Measurements from ENCODE around the gene IRF2BPL.

GRCh38 chr14:77069551-77069950, 41.0 kb upstream of the IRF2BPL start:
- TF ChIP-seq TCF7L2 (IDR thresholded peaks at IDR 0.05; ENCODE audit: borderline replicate concordance, extremely low read depth, insufficient read depth, insufficient read length): no peak
- no peak for TF ChIP-seq POLR2A (IDR thresholded peaks at IDR 0.05; ENCODE audit: borderline replicate concordance, extremely low read depth, insufficient read depth, insufficient read length)
- no peak for TF ChIP-seq RAD21 (IDR thresholded peaks at IDR 0.05; ENCODE audit: low read depth)
- no peak for TF ChIP-seq EZH2 (IDR thresholded peaks at IDR 0.05)
- no peak for TF ChIP-seq ZBTB33 (IDR thresholded peaks at IDR 0.05; ENCODE audit: extremely low read depth, insufficient replicate concordance, low read length)
- no peak for TF ChIP-seq POLR2AphosphoS5 (IDR thresholded peaks at IDR 0.05; ENCODE audit: low read depth, low read length)
- no peak for TF ChIP-seq EZH2phosphoT487 (IDR thresholded peaks at IDR 0.05; ENCODE audit: borderline replicate concordance)
- TF ChIP-seq EGR1 (IDR thresholded peaks at IDR 0.05; ENCODE audit: low read depth): no peak
